ENCODE data around the gene MDH2.

DNA sequence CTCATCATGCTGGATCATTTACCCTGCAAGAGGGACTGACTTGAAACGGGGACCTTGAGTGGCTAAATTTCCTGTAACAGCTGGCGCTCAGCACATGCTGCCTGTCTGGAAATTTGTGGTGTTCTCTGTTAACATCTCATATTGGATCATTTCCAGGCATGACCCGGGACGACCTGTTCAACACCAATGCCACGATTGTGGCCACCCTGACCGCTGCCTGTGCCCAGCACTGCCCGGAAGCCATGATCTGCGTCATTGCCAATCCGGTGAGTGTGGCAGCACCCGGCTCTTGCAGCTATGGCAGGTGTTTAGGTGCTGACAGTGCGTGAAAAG is 9.9 kb downstream of the MDH2 start:
- TF ChIP-seq POLR2AphosphoS5 (IDR thresholded peaks at IDR 0.05; ENCODE audit: low read depth, low read length) (no peak), FOXP2 (optimal IDR thresholded peaks at IDR 0.05; ENCODE audit: borderline replicate concordance, extremely low read depth, extremely low read length, insufficient read depth) (no peak), TAF1 (IDR thresholded peaks at IDR 0.05; ENCODE audit: borderline replicate concordance, insufficient read depth, low read length) (no peak)
